ENCODE measurements around the gene AATF.

The AATF gene

GRCh38 chr17:36948717-36949460, at the start of gene AATF:
AATF (plus strand) TSS chr17:36948954; CDS start chr17:36949126, 172 bp downstream.
- peak; percentile 93 for DNase-seq

- no peak for DNase-seq
Observed at GRCh38 chr17:36899250-36900159, 49.2 kb upstream of the AATF start.

- no peak for DNase-seq
Observed at GRCh38 chr17:36900160-36900512, 48.6 kb upstream of the AATF start.

GRCh38 chr17:36901506-36901905, 47.2 kb upstream of the AATF start:
- DNase-seq, result no peak

- no peak for DNase-seq
Observed at GRCh38 chr17:36907407-36907806, 41.3 kb upstream of the AATF start.

GRCh38 chr17:36910513-36910912, 38.2 kb upstream of the AATF start:
- DNase-seq, result no peak

- DNase-seq, result no peak
Observed at GRCh38 chr17:36911001-36911400, 37.8 kb upstream of the AATF start.

- no peak for DNase-seq
Observed at GRCh38 chr17:36913132-36913531, 35.6 kb upstream of the AATF start.

- DNase-seq, result no peak
Observed at GRCh38 chr17:36918211-36918691, 30.5 kb upstream of the AATF start.

- no peak for DNase-seq
Observed at GRCh38 chr17:36919407-36919968, 29.3 kb upstream of the AATF start.

GRCh38 chr17:36920032-36921005, 28.4 kb upstream of the AATF start:
- no peak for DNase-seq

GRCh38 chr17:36921095-36921851, 27.5 kb upstream of the AATF start:
- DNase-seq, result no peak

- no peak for DNase-seq
Observed at GRCh38 chr17:36922175-36922574, 26.6 kb upstream of the AATF start.

GRCh38 chr17:36923814-36924221, 24.9 kb upstream of the AATF start:
- no peak for DNase-seq

GRCh38 chr17:36926226-36926625, 22.5 kb upstream of the AATF start:
- DNase-seq, result no peak

GRCh38 chr17:36926701-36927100, 22.1 kb upstream of the AATF start:
- no peak for DNase-seq

GRCh38 chr17:36928471-36929345, 20.0 kb upstream of the AATF start:
- no peak for DNase-seq

- DNase-seq, result no peak
Observed at GRCh38 chr17:36929851-36930582, 18.7 kb upstream of the AATF start.

GRCh38 chr17:36930583-36930900, 18.2 kb upstream of the AATF start:
- DNase-seq, result no peak

- DNase-seq, result no peak
Observed at GRCh38 chr17:36931096-36931696, 17.6 kb upstream of the AATF start.

Data from NCI-H2107 (cell line).